ENCODE results near the gene ZFP57. TPM values are rescaled to one million over a fixed set of nuclear protein-coding genes. Genes with fewer than 3 reads are reported as not detected.

Gene ZFP57
- polyA plus RNA-seq, 1 donor from 2014 or later = not detected

DNA sequence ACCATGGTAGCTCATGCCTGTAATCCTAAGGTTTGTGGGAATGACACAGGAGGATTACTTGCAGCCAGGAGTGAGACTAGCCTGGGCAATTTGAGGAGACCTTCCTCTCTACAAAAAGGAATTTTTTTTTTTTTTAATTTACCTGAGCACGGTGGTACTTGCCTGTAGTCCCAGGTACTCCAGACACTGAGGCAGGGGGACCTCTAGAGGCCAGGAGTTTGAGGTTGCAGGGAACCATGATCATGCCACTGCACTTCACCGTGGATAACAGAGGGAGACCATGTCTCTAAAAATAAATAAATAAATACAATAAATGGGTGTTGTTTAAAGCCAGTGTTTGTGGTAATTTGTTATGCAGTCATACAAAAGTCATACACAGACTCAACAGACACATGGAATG, 39.9 kb upstream of the ZFP57 start:
- H3K9me2 ChIP-seq (ENCODE audit: insufficient read depth, low read length) = no peaks in the 10 kb centered on the region
- H3K9me3 ChIP-seq (ENCODE audit: low read length) = no peaks in the 10 kb centered on the region
- H3K27me3 ChIP-seq (ENCODE audit: insufficient read depth, low read depth, low read length) = peaks cover 35% of the 10 kb centered on the region
- no peaks in the 10 kb centered on the region for H3K36me3 ChIP-seq (ENCODE audit: insufficient read depth, low read length)
- no peak overlapping the region for H3K4me2 ChIP-seq (ENCODE audit: low read length)
- H3K79me2 ChIP-seq (replicated peaks; ENCODE audit: insufficient read depth, low read length) = no peaks in the 10 kb centered on the region
- H3F3A ChIP-seq (ENCODE audit: insufficient read depth, low read length, poor library complexity, severe bottlenecking) = no peaks in the 10 kb centered on the region
- H2AFZ ChIP-seq (ENCODE audit: low read depth, low read length) = no peak overlapping the region
- no peak overlapping the region for H3K4me3 ChIP-seq (ENCODE audit: low read length)
- H3K27ac ChIP-seq (ENCODE audit: low read length) = no peak overlapping the region
- no peaks in the 10 kb centered on the region for H4K20me1 ChIP-seq (ENCODE audit: insufficient read depth)
- H3K9ac ChIP-seq (ENCODE audit: low read length) = no peak overlapping the region
- TF ChIP-seq, protein P1, sequence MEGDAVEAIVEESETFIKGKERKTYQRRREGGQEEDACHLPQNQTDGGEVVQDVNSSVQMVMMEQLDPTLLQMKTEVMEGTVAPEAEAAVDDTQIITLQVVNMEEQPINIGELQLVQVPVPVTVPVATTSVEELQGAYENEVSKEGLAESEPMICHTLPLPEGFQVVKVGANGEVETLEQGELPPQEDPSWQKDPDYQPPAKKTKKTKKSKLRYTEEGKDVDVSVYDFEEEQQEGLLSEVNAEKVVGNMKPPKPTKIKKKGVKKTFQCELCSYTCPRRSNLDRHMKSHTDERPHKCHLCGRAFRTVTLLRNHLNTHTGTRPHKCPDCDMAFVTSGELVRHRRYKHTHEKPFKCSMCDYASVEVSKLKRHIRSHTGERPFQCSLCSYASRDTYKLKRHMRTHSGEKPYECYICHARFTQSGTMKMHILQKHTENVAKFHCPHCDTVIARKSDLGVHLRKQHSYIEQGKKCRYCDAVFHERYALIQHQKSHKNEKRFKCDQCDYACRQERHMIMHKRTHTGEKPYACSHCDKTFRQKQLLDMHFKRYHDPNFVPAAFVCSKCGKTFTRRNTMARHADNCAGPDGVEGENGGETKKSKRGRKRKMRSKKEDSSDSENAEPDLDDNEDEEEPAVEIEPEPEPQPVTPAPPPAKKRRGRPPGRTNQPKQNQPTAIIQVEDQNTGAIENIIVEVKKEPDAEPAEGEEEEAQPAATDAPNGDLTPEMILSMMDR (IDR thresholded peaks at IDR 0.05; ENCODE audit: poor library complexity, severe bottlenecking) = no peak
- TF ChIP-seq EP300 (conservative IDR thresholded peaks at IDR 0.05; ENCODE audit: poor library complexity, severe bottlenecking) (no peak), POLR2AphosphoS5 (IDR thresholded peaks at IDR 0.05) (no peak), MXI1 (conservative IDR thresholded peaks at IDR 0.05; ENCODE audit: poor library complexity, severe bottlenecking) (no peak), TAF1 (IDR thresholded peaks at IDR 0.05; ENCODE audit: low read depth) (no peak), EZH2 (IDR thresholded peaks at IDR 0.05; ENCODE audit: borderline replicate concordance, insufficient read depth, low read length, poor library complexity, severe bottlenecking) (no peak)

DNA sequence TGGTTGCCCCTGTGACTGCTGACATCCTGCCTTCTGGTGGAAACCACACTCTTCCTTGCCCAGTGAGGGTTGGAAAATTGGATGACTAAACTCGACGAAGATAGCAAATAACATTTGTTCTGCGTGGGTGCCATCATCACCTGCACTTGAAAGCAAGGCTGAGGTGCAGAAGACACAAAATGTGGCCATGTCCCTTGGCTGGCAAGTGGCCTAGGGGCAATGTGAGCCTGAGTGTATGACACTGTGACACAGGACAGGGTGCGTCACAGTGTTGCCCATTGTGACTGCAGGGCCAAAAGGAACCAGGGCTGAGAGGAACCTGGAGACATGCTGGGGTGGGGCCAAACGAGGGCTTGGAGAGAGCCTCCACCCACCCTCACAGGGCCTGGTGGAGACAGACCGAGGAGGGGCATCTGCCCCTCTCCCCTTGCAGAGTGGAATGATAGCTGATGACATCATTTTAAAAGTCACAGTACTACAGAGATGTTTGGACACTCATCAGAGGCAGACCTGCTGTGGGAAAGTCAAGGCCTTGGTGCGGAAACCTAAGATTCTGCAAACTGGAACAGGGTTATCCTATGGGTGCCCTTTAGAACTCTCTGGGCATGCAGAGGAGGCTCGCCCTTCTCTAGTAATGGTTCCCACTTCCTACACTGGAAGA, 29.5 kb upstream of the ZFP57 start:
- no peaks in the 10 kb centered on the region for H3K27me3 ChIP-seq (ENCODE audit: insufficient read depth, low read depth, low read length)
- H3K27ac ChIP-seq (ENCODE audit: low read length) = no peak overlapping the region
- no peak overlapping the region for H3K4me2 ChIP-seq (ENCODE audit: low read length)
- H3K9me2 ChIP-seq (ENCODE audit: insufficient read depth, low read length) = no peaks in the 10 kb centered on the region
- no peak overlapping the region for H3K9ac ChIP-seq (ENCODE audit: low read length)
- H3K9me3 ChIP-seq (ENCODE audit: low read length) = no peaks in the 10 kb centered on the region
- no peak overlapping the region for H3K4me3 ChIP-seq (ENCODE audit: low read length)
- H3K36me3 ChIP-seq (ENCODE audit: insufficient read depth, low read length) = no peaks in the 10 kb centered on the region
- H3K79me2 ChIP-seq (replicated peaks; ENCODE audit: insufficient read depth, low read length) = no peaks in the 10 kb centered on the region
- no peaks in the 10 kb centered on the region for H4K20me1 ChIP-seq (ENCODE audit: insufficient read depth)
- H3F3A ChIP-seq (ENCODE audit: insufficient read depth, low read length, poor library complexity, severe bottlenecking) = no peaks in the 10 kb centered on the region
- TF ChIP-seq, protein P2, sequence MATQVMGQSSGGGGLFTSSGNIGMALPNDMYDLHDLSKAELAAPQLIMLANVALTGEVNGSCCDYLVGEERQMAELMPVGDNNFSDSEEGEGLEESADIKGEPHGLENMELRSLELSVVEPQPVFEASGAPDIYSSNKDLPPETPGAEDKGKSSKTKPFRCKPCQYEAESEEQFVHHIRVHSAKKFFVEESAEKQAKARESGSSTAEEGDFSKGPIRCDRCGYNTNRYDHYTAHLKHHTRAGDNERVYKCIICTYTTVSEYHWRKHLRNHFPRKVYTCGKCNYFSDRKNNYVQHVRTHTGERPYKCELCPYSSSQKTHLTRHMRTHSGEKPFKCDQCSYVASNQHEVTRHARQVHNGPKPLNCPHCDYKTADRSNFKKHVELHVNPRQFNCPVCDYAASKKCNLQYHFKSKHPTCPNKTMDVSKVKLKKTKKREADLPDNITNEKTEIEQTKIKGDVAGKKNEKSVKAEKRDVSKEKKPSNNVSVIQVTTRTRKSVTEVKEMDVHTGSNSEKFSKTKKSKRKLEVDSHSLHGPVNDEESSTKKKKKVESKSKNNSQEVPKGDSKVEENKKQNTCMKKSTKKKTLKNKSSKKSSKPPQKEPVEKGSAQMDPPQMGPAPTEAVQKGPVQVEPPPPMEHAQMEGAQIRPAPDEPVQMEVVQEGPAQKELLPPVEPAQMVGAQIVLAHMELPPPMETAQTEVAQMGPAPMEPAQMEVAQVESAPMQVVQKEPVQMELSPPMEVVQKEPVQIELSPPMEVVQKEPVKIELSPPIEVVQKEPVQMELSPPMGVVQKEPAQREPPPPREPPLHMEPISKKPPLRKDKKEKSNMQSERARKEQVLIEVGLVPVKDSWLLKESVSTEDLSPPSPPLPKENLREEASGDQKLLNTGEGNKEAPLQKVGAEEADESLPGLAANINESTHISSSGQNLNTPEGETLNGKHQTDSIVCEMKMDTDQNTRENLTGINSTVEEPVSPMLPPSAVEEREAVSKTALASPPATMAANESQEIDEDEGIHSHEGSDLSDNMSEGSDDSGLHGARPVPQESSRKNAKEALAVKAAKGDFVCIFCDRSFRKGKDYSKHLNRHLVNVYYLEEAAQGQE (IDR thresholded peaks at IDR 0.05; ENCODE audit: borderline replicate concordance) = no peak
- TF ChIP-seq TAF1 (IDR thresholded peaks at IDR 0.05; ENCODE audit: low read depth) (no peak), SMC3 (conservative IDR thresholded peaks at IDR 0.05; ENCODE audit: poor library complexity) (no peak), POLR2AphosphoS5 (IDR thresholded peaks at IDR 0.05) (no peak), EP300 (conservative IDR thresholded peaks at IDR 0.05; ENCODE audit: poor library complexity, severe bottlenecking) (no peak), RAD21 (conservative IDR thresholded peaks at IDR 0.05) (no peak), EZH2 (IDR thresholded peaks at IDR 0.05; ENCODE audit: borderline replicate concordance, insufficient read depth, low read length, poor library complexity, severe bottlenecking) (no peak), MXI1 (conservative IDR thresholded peaks at IDR 0.05; ENCODE audit: poor library complexity, severe bottlenecking) (no peak)
- TF ChIP-seq, protein P1 (IDR thresholded peaks at IDR 0.05; ENCODE audit: poor library complexity, severe bottlenecking) = no peak
- H2AFZ ChIP-seq (ENCODE audit: low read depth, low read length) = no peak overlapping the region

Measured in neural cell (in vitro differentiated cells).